ENCODE data around the gene VWCE.

VWCE gene

DNA sequence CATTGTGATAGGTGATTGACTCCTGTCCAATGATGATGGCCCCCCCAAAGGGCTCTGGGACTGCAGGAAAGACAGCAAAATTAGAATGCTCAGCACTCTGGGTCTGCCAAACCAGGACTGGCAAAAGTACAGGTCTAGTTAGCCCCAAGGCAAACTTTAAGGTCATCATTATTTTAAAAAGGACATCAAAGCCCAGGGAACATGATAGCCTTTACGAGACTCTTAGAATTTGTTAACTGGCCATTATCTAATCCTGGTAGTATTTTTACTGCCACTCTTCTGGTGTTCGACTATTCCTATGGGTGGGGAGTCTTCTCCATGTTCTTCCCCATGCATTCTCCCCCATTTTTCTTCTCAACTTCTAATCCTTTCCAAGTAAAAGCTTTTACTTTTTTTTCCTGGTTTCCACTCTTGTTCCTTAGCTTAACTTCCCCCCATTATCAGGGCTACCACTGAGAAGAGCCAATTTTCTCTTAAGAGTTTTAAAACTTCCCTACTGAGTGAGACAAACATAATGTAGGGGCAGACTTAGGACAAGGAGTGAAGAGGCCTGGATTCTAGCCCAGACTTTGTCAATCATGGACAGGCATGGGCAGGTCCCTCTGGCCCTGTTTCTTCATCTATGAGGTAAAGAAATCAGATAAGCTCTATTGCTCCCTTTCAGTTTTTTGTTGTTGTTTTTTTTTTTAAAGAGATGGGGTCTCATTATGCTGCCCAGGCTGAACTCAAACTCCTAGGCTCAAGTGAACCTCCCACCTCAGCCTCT, 30.7 kb upstream of the VWCE start:
- Histone ChIP-seq H3K36me3 (ENCODE audit: control insufficient read depth in 2 of 2, insufficient read depth in 2 of 2, low read length in 2 of 2) (peaks cover 55 to 57% of the 10 kb centered on the region in 2 donors), H3K4me3 (ENCODE audit: low read length in 2 of 2) (no peak overlapping the region), H3K9ac (ENCODE audit: low read length in 2 of 2) (no peak overlapping the region), H3K27me3 (ENCODE audit: control insufficient read depth in 1 of 2, insufficient read depth in 2 of 2, low read length in 2 of 2) (no peaks in the 10 kb centered on the region), H3K4me1 (ENCODE audit: control insufficient read depth, insufficient read depth, low read length) (no peaks in the 10 kb centered on the region), H3K27ac (ENCODE audit: low read length) (no peak overlapping the region), H3K9me3 (ENCODE audit: control insufficient read depth in 2 of 2, low read length in 2 of 2) (no peaks in the 10 kb centered on the region)

DNA sequence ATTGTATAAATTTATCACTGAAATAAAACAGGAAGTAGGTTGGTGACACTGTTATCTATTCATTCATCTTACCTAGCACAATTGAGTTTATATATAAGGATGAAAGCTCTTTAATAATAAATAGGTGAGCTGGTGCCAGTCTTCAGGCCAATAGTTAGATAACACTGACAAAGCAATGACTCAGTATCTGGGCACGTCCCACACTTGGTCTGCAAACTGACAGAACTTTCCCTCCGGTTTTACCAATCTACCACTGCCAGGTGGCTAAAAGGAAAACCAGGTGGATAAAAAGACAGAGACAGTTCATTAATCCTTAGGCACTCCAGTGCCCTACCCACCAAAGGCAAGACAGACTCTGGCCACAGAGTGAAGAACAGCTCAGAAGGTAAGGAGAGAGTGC, 20.1 kb upstream of the VWCE start:
- Histone ChIP-seq H3K4me1 (ENCODE audit: control insufficient read depth, insufficient read depth, low read length) (no peaks in the 10 kb centered on the region), H3K4me3 (ENCODE audit: low read length in 2 of 2) (no peak overlapping the region), H3K9ac (ENCODE audit: low read length in 2 of 2) (no peak overlapping the region), H3K27ac (ENCODE audit: low read length) (no peak overlapping the region), H3K27me3 (ENCODE audit: control insufficient read depth in 1 of 2, insufficient read depth in 2 of 2, low read length in 2 of 2) (no peaks in the 10 kb centered on the region), H3K9me3 (ENCODE audit: control insufficient read depth in 2 of 2, low read length in 2 of 2) (no peaks in the 10 kb centered on the region), H3K36me3 (ENCODE audit: control insufficient read depth in 2 of 2, insufficient read depth in 2 of 2, low read length in 2 of 2) (peaks cover 56 to 66% of the 10 kb centered on the region in 2 donors)

DNA sequence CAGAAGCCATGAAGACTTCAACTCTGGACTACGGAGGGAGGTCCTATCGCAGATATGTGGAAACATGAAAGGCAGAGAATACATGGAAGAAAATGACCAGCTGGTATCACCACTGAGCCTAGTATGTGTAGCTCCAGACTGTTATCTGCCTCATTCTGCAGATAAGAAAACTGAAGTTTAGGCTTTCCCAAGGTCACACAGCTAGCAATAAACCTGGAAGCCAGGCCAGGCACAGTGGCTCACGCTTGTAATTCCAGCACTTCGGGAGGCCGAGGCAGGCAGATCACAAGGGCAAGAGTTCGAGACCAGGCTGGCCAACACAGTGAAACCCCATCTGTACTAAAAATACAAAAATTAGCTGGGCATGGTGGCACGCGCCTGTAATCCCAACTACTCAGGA, 15.6 kb upstream of the VWCE start:
- Histone ChIP-seq H3K9ac (ENCODE audit: low read length in 2 of 2) (no peak overlapping the region), H3K36me3 (ENCODE audit: control insufficient read depth in 2 of 2, insufficient read depth in 2 of 2, low read length in 2 of 2) (peaks cover 80 to 93% of the 10 kb centered on the region in 2 donors), H3K27me3 (ENCODE audit: control insufficient read depth in 1 of 2, insufficient read depth in 2 of 2, low read length in 2 of 2) (no peaks in the 10 kb centered on the region), H3K9me3 (ENCODE audit: control insufficient read depth in 2 of 2, low read length in 2 of 2) (no peaks in the 10 kb centered on the region), H3K4me1 (ENCODE audit: control insufficient read depth, insufficient read depth, low read length) (no peaks in the 10 kb centered on the region), H3K4me3 (ENCODE audit: low read length in 2 of 2) (no peak overlapping the region), H3K27ac (ENCODE audit: low read length) (no peak overlapping the region)

- H3K4me3 ChIP-seq (ENCODE audit: low read length in 2 of 2) = no peak overlapping the region
- H3K36me3 ChIP-seq (ENCODE audit: control insufficient read depth in 2 of 2, insufficient read depth in 2 of 2, low read length in 2 of 2) = peaks cover 85 to 94% of the 10 kb centered on the region in 2 donors
- H3K4me1 ChIP-seq (ENCODE audit: control insufficient read depth, insufficient read depth, low read length) = no peaks in the 10 kb centered on the region
- no peak overlapping the region for H3K9ac ChIP-seq (ENCODE audit: low read length in 2 of 2)
- no peak overlapping the region for H3K27ac ChIP-seq (ENCODE audit: low read length)
- no peaks in the 10 kb centered on the region for H3K27me3 ChIP-seq (ENCODE audit: control insufficient read depth in 1 of 2, insufficient read depth in 2 of 2, low read length in 2 of 2)
- H3K9me3 ChIP-seq (ENCODE audit: control insufficient read depth in 2 of 2, low read length in 2 of 2) = no peaks in the 10 kb centered on the region
Measured at GRCh38 chr11:61309739-61310138, 14.6 kb upstream of the VWCE start.

DNA sequence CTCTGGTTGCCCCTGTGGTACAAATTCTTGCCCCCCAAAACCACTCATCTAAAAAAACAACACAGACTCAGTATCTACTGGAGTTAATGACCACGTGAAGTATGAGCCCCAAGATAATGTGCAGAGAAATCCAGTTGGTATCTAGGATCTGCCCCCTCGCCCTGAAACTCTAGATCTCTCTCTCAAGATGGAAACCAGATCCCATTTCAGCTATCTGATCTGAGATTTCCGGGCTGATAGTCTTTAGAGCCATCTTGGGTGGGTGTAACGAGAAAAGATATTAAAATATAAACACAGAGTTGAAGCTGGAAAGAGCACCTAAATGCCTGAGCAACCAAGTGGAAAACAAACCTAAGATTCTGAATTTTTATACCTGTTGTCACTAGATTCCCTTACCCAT, 14.0 kb upstream of the VWCE start:
- no peaks in the 10 kb centered on the region for H3K9me3 ChIP-seq (ENCODE audit: control insufficient read depth in 2 of 2, low read length in 2 of 2)
- H3K4me1 ChIP-seq (ENCODE audit: control insufficient read depth, insufficient read depth, low read length) = no peaks in the 10 kb centered on the region
- peaks cover 83 to 90% of the 10 kb centered on the region in 2 donors for H3K36me3 ChIP-seq (ENCODE audit: control insufficient read depth in 2 of 2, insufficient read depth in 2 of 2, low read length in 2 of 2)

GRCh38 chr11:61307354-61307753, 12.2 kb upstream of the VWCE start:
- Histone ChIP-seq H3K27me3 (ENCODE audit: control insufficient read depth in 1 of 2, insufficient read depth in 2 of 2, low read length in 2 of 2) (no peaks in the 10 kb centered on the region), H3K4me3 (ENCODE audit: low read length in 2 of 2) (no peak overlapping the region), H3K9me3 (ENCODE audit: control insufficient read depth in 2 of 2, low read length in 2 of 2) (no peaks in the 10 kb centered on the region), H3K36me3 (ENCODE audit: control insufficient read depth in 2 of 2, insufficient read depth in 2 of 2, low read length in 2 of 2) (peaks cover 84 to 90% of the 10 kb centered on the region in 2 donors), H3K9ac (ENCODE audit: low read length in 2 of 2) (no peak overlapping the region), H3K4me1 (ENCODE audit: control insufficient read depth, insufficient read depth, low read length) (no peaks in the 10 kb centered on the region), H3K27ac (ENCODE audit: low read length) (no peak overlapping the region)

More for the DNA sequence above, 14.0 kb upstream of the VWCE start:
- Histone ChIP-seq H3K27me3 (ENCODE audit: control insufficient read depth in 1 of 2, insufficient read depth in 2 of 2, low read length in 2 of 2) (no peaks in the 10 kb centered on the region), H3K27ac (ENCODE audit: low read length) (no peak overlapping the region), H3K9ac (ENCODE audit: low read length in 2 of 2) (no peak overlapping the region), H3K4me3 (ENCODE audit: low read length in 2 of 2) (no peak overlapping the region)

DNA sequence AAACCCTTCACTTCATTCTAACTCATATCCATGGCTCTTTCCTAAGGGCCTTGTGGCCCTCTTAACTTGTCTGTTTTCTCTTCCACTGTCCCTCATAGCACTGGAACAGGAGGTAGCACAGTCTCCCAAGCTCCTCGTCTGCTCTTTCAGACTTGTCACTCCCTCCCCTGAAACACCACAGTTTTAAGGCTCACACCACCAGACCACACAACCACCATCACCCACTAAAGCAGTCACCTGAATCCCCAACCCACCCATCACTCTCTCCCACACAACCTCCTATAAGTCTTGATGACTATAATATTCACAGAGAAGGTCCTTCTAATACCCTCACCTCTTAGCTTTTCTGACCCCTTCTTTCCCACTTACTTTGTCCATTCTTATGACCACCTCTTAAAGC, 11.1 kb upstream of the VWCE start:
- H3K27ac ChIP-seq (ENCODE audit: low read length) = no peak overlapping the region
- no peaks in the 10 kb centered on the region for H3K4me1 ChIP-seq (ENCODE audit: control insufficient read depth, insufficient read depth, low read length)
- H3K9me3 ChIP-seq (ENCODE audit: control insufficient read depth in 2 of 2, low read length in 2 of 2) = no peaks in the 10 kb centered on the region
- peaks cover 85 to 90% of the 10 kb centered on the region in 2 donors for H3K36me3 ChIP-seq (ENCODE audit: control insufficient read depth in 2 of 2, insufficient read depth in 2 of 2, low read length in 2 of 2)
- H3K9ac ChIP-seq (ENCODE audit: low read length in 2 of 2) = no peak overlapping the region
- no peaks in the 10 kb centered on the region for H3K27me3 ChIP-seq (ENCODE audit: control insufficient read depth in 1 of 2, insufficient read depth in 2 of 2, low read length in 2 of 2)
- H3K4me3 ChIP-seq (ENCODE audit: low read length in 2 of 2) = no peak overlapping the region

- Histone ChIP-seq H3K27ac (ENCODE audit: low read length) (no peak overlapping the region), H3K4me3 (ENCODE audit: low read length in 2 of 2) (no peak overlapping the region), H3K27me3 (ENCODE audit: control insufficient read depth in 1 of 2, insufficient read depth in 2 of 2, low read length in 2 of 2) (no peaks in the 10 kb centered on the region), H3K36me3 (ENCODE audit: control insufficient read depth in 2 of 2, insufficient read depth in 2 of 2, low read length in 2 of 2) (peaks cover 87 to 90% of the 10 kb centered on the region in 2 donors), H3K9ac (ENCODE audit: low read length in 2 of 2) (no peak overlapping the region), H3K4me1 (ENCODE audit: control insufficient read depth, insufficient read depth, low read length) (no peaks in the 10 kb centered on the region), H3K9me3 (ENCODE audit: control insufficient read depth in 2 of 2, low read length in 2 of 2) (no peaks in the 10 kb centered on the region)
Measured at GRCh38 chr11:61305417-61305816, 10.3 kb upstream of the VWCE start.

GRCh38 chr11:61303725-61304124, 8.6 kb upstream of the VWCE start:
- no peak overlapping the region for H3K9ac ChIP-seq (ENCODE audit: low read length in 2 of 2)
- no peaks in the 10 kb centered on the region for H3K4me1 ChIP-seq (ENCODE audit: control insufficient read depth, insufficient read depth, low read length)
- no peaks in the 10 kb centered on the region for H3K9me3 ChIP-seq (ENCODE audit: control insufficient read depth in 2 of 2, low read length in 2 of 2)
- H3K27ac ChIP-seq (ENCODE audit: low read length) = no peak overlapping the region
- no peaks in the 10 kb centered on the region for H3K27me3 ChIP-seq (ENCODE audit: control insufficient read depth in 1 of 2, insufficient read depth in 2 of 2, low read length in 2 of 2)
- peaks cover 86 to 89% of the 10 kb centered on the region in 2 donors for H3K36me3 ChIP-seq (ENCODE audit: control insufficient read depth in 2 of 2, insufficient read depth in 2 of 2, low read length in 2 of 2)
- no peak overlapping the region for H3K4me3 ChIP-seq (ENCODE audit: low read length in 2 of 2)

DNA sequence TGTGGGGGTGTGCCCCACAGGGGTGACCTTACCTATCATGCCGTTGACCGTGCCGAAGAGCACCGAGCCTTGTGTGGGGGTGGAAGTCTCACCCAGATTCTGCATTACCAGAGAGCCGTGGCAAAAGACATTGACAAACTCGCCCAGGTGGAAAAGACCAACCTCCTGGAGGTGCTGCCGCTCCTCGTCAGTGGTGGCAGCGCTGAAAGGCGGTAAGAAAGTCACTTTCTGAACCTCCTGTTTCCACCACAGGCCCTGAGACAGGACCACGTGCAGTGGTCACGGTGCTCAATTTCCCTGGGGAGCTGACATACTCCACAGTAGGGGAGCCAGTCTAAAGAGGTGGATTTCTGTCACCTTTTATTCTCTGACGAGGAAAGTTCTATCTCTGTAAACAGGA, 7.4 kb upstream of the VWCE start:
- peaks cover 74 to 79% of the 10 kb centered on the region in 2 donors for H3K36me3 ChIP-seq (ENCODE audit: control insufficient read depth in 2 of 2, insufficient read depth in 2 of 2, low read length in 2 of 2)
- H3K27ac ChIP-seq (ENCODE audit: low read length) = no peak overlapping the region

GRCh38 chr11:61298663-61299244, 3.6 kb upstream of the VWCE start:
- H3K4me3 ChIP-seq (ENCODE audit: low read length in 2 of 2) = no peak overlapping the region
- H3K27me3 ChIP-seq (ENCODE audit: control insufficient read depth in 1 of 2, insufficient read depth in 2 of 2, low read length in 2 of 2) = peaks cover 11 to 20% of the 10 kb centered on the region in 2 donors
- H3K27ac ChIP-seq (ENCODE audit: low read length) = no peak overlapping the region
- H3K4me1 ChIP-seq (ENCODE audit: control insufficient read depth, insufficient read depth, low read length) = peaks cover 15% of the 10 kb centered on the region
- no peak overlapping the region for H3K9ac ChIP-seq (ENCODE audit: low read length in 2 of 2)
- peaks cover 42 to 49% of the 10 kb centered on the region in 2 donors for H3K36me3 ChIP-seq (ENCODE audit: control insufficient read depth in 2 of 2, insufficient read depth in 2 of 2, low read length in 2 of 2)
- no peaks in the 10 kb centered on the region for H3K9me3 ChIP-seq (ENCODE audit: control insufficient read depth in 2 of 2, low read length in 2 of 2)

More for the DNA sequence above, 7.4 kb upstream of the VWCE start:
- no peaks in the 10 kb centered on the region for H3K27me3 ChIP-seq (ENCODE audit: control insufficient read depth in 1 of 2, insufficient read depth in 2 of 2, low read length in 2 of 2)
- H3K9ac ChIP-seq (ENCODE audit: low read length in 2 of 2) = no peak overlapping the region
- no peaks in the 10 kb centered on the region for H3K9me3 ChIP-seq (ENCODE audit: control insufficient read depth in 2 of 2, low read length in 2 of 2)
- no peaks in the 10 kb centered on the region for H3K4me1 ChIP-seq (ENCODE audit: control insufficient read depth, insufficient read depth, low read length)
- no peak overlapping the region for H3K4me3 ChIP-seq (ENCODE audit: low read length in 2 of 2)

Data from stomach smooth muscle (tissue), 2 donors.